Neutrophil (primary cell): ENCODE measurements around the gene COL4A1.

Source experiments
- H3K27ac ChIP-seq: fragments of 200-600 bp; sonication (generic); 2 replicates; pipeline ENCODE4 v1.5.1; 2016; ENCODE audit warnings: mild to moderate bottlenecking, moderate library complexity
- H3K27me3 ChIP-seq: fragments of 200-600 bp; sonication (generic); 2 replicates; pipeline ENCODE4 v1.6.0; 2016; ENCODE audit warnings: mild to moderate bottlenecking
- H3K36me3 ChIP-seq: fragments of 200-600 bp; sonication (generic); 2 replicates; pipeline ENCODE4 v1.5.1; 2017
- H3K4me1 ChIP-seq, 2 experiments: fragments of 200-600 bp in 1 of 2; sonication (generic) in 1 of 2; 1 replicate in 1 of 2; 2 replicates in 1 of 2; pipeline versions ENCODE4 v1.5.1 to v1.6.1; 2013 to 2016; ENCODE audit warnings: low read depth in 1 of 2, low read length in 1 of 2, mild to moderate bottlenecking in 1 of 2, moderate library complexity in 1 of 2; ENCODE audit not compliant: control insufficient read depth in 1 of 2, insufficient read depth in 1 of 2
- H3K4me3 ChIP-seq, 2 experiments: fragments of 200-600 bp in 1 of 2; sonication (generic) in 1 of 2; 1 replicate in 1 of 2; 2 replicates in 1 of 2; pipeline ENCODE4 v1.5.1; 2013 to 2016; ENCODE audit warnings: low read depth in 1 of 2, low read length in 1 of 2, mild to moderate bottlenecking in 1 of 2, moderate library complexity in 1 of 2
- H3K9me3 ChIP-seq: fragments of 200-600 bp; sonication (generic); 2 replicates; pipeline ENCODE4 v1.5.1; 2016
- CTCF ChIP-seq: fragments of 200-600 bp; sonication (generic); IDR thresholded peaks from 2 replicates; pipeline ENCODE4 v1.5.1; 2016; ENCODE audit warnings: antibody characterized with exemption

The COL4A1 gene

GRCh38 chr13:110312339-110313031, 5.5 kb upstream of the COL4A1 start:
- Histone ChIP-seq H3K4me3 (no peak overlapping the region), H3K27me3 (peaks cover 72% of the 10 kb centered on the region), H3K27ac (no peak overlapping the region), H3K36me3 (no peaks in the 10 kb centered on the region), H3K9me3 (no peaks in the 10 kb centered on the region), H3K4me1 (no peaks in the 10 kb centered on the region)
- no peak for TF ChIP-seq CTCF

- Histone ChIP-seq H3K4me1 (no peaks in the 10 kb centered on the region), H3K27me3 (peaks cover 79% of the 10 kb centered on the region), H3K4me3 (no peak overlapping the region), H3K27ac (no peak overlapping the region), H3K9me3 (no peaks in the 10 kb centered on the region), H3K36me3 (no peaks in the 10 kb centered on the region)
- no peak for TF ChIP-seq CTCF
Observed at GRCh38 chr13:110311443-110312338, 4.7 kb upstream of the COL4A1 start.

DNA sequence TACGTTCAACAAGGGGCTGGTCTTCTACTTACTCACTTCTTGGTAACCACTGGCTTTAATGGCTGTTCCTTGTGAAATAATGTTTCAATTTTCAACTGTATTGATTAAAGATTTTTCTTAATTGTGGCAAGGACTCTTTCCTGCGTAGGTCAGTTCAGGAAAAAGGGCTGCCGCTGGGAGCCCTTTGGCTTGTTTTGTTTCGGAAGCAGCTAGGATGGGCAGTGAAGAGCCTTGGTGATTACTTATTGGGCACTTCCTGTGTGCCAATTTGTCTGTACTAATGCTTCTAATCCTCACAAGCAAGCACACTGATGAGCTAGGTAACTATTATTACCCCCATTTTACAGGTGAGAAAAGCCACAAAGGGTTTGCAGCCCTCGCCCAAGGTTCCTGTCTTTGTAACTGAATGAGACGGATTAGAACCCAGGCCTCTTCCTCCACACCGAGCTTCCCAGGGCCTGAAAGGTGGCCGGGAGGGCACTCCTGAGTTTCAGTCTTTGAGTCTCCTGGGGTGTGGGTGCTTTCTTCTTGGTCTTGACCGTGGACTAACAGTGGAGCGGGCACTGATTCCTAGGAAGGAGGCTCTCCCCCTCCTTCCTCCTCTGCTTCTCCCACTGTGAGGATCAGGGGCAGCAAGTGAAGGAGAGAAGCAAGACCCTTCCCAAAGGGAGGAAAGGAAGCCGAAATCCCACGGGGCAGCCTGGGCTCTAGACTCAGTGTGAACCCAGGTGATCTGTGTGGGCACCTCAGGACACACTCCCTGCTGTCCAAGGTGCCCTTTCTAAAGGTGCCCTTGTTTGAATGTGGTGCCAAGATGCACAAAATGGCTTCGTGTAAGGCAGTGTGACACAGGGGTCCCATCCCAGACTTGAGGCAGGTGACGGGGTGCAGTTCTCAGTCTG, 3.8 kb upstream of the COL4A1 start:
- Histone ChIP-seq H3K27me3 (peaks cover 88% of the 10 kb centered on the region), H3K9me3 (no peaks in the 10 kb centered on the region), H3K36me3 (no peaks in the 10 kb centered on the region), H3K27ac (no peak overlapping the region), H3K4me3 (no peak overlapping the region), H3K4me1 (no peaks in the 10 kb centered on the region)
- no peak for TF ChIP-seq CTCF

- Histone ChIP-seq H3K9me3 (no peaks in the 10 kb centered on the region), H3K27me3 (peaks cover 96% of the 10 kb centered on the region), H3K36me3 (no peaks in the 10 kb centered on the region), H3K4me1 (no peaks in the 10 kb centered on the region), H3K27ac (no peak overlapping the region), H3K4me3 (no peak overlapping the region)
- no peak for TF ChIP-seq CTCF
Observed at GRCh38 chr13:110309661-110310524, 2.9 kb upstream of the COL4A1 start.
